ENCODE measurements around the gene ARHGAP15.

- TF ChIP-seq CTCF (conservative IDR thresholded peaks at IDR 0.05 in 1 of 2, IDR thresholded peaks at IDR 0.05 in 1 of 2; ENCODE audit: low read depth in 1 of 2, low read length in 2 of 2) (no peak), EZH2 (IDR thresholded peaks at IDR 0.05; ENCODE audit: low read length, missing control alignments) (no peak)
Observed at GRCh38 chr2:143223556-143223955, 94.3 kb downstream of the ARHGAP15 start.

Data from fibroblast of lung (primary cell).